Activated naive CD4-positive, alpha-beta T cell (primary cell): ENCODE data around the gene DCC.
"Not testable (repeated sequence)": the region's sequence is repeated elsewhere in the genome, so short reads cannot be mapped to it uniquely, and the experiment has no call there.

Experiments
- DNase-seq, 4 experiments: peaks; one replicate each; lab custom pipeline; 2025; lab: John Stamatoyannopoulos, UW

Gene DCC

GRCh38 chr18:53402670-53403069, 1062.7 kb downstream of the DCC start:
- DNase-seq, result no peak

GRCh38 chr18:53408271-53408670, 1068.3 kb downstream of the DCC start:
- DNase-seq, result no peak

GRCh38 chr18:53411511-53411910, 1071.5 kb downstream of the DCC start:
- DNase-seq, result no peak

- DNase-seq, result no peak
Measured at GRCh38 chr18:53417003-53417402, 1077.0 kb downstream of the DCC start.

- no peak for DNase-seq
Measured at GRCh38 chr18:53421869-53422268, 1081.9 kb downstream of the DCC start.

GRCh38 chr18:53422896-53423295, 1082.9 kb downstream of the DCC start:
- no peak for DNase-seq

GRCh38 chr18:53426666-53427184, 1086.7 kb downstream of the DCC start:
- DNase-seq, result no peak

- DNase-seq, result no peak
Measured at GRCh38 chr18:53441761-53442414, 1101.9 kb downstream of the DCC start.

- no peak for DNase-seq
Measured at GRCh38 chr18:53442415-53442783, 1102.4 kb downstream of the DCC start.

GRCh38 chr18:53443336-53443735, 1103.3 kb downstream of the DCC start:
- DNase-seq, result no peak

GRCh38 chr18:53443831-53444230, 1103.8 kb downstream of the DCC start:
- DNase-seq, result no peak

- DNase-seq, result no peak
Measured at GRCh38 chr18:53451902-53452301, 1111.9 kb downstream of the DCC start.

GRCh38 chr18:53457068-53457467, 1117.1 kb downstream of the DCC start:
- DNase-seq, result no peak

GRCh38 chr18:53458268-53458667, 1118.3 kb downstream of the DCC start:
- no peak for DNase-seq

- DNase-seq, result no peak
Measured at GRCh38 chr18:53458944-53459580, 1119.1 kb downstream of the DCC start.

- DNase-seq, result no peak
Measured at GRCh38 chr18:53467756-53468155, 1127.8 kb downstream of the DCC start.

- DNase-seq, result not testable (repeated sequence)
Measured at GRCh38 chr18:53468173-53468572, 1128.2 kb downstream of the DCC start.

- no peak for DNase-seq
Measured at GRCh38 chr18:53472546-53472945, 1132.5 kb downstream of the DCC start.

- no peak for DNase-seq
Measured at GRCh38 chr18:53478155-53478554, 1138.2 kb downstream of the DCC start.

GRCh38 chr18:53486296-53486695, 1146.3 kb downstream of the DCC start:
- DNase-seq, result no peak

- DNase-seq, result no peak
Measured at GRCh38 chr18:53489266-53489665, 1149.3 kb downstream of the DCC start.

GRCh38 chr18:53490019-53490418, 1150.0 kb downstream of the DCC start:
- no peak for DNase-seq

- DNase-seq, result no peak
Measured at GRCh38 chr18:53496028-53496427, 1156.0 kb downstream of the DCC start.
